Lower lobe of right lung (tissue), 2 donors: Measurements from ENCODE around the gene CA10. TPM values are rescaled to one million over a fixed set of nuclear protein-coding genes. Genes with fewer than 3 reads are reported as not detected.

Source experiments
- ATAC-seq, 2 donors: fragments of 200-7000 bp; cut with Tn5 transposase; one replicate each; pipeline ENCODE4 v1.9.1; 2020 to 2022; ENCODE audit warnings: mild to moderate bottlenecking in 2 of 2, moderate library complexity in 2 of 2
- DNase-seq: peaks from one replicate; pipeline ENCODE4 v3.0.0-alpha.2; 2020
- H3K27ac ChIP-seq: fragments of 200-600 bp; one replicate; pipeline ENCODE4 v1.8.0; 2022
- H3K27me3 ChIP-seq: fragments of 200-600 bp; one replicate; pipeline ENCODE4 v1.8.0; 2022; ENCODE audit warnings: low read depth
- H3K36me3 ChIP-seq: fragments of 200-600 bp; one replicate; pipeline ENCODE4 v1.8.0; 2022; ENCODE audit warnings: mild to moderate bottlenecking
- H3K4me1 ChIP-seq: fragments of 200-600 bp; one replicate; pipeline ENCODE4 v1.8.0; 2022
- H3K4me3 ChIP-seq: fragments of 200-600 bp; one replicate; pipeline ENCODE4 v1.8.0; 2022; ENCODE audit warnings: mild to moderate bottlenecking
- H3K9me3 ChIP-seq: fragments of 200-600 bp; one replicate; pipeline ENCODE4 v1.8.0; 2022
- CTCF ChIP-seq: fragments of 200-600 bp; IDR thresholded peaks from one replicate; pipeline ENCODE4 v1.8.0; 2022; ENCODE audit warnings: antibody characterized with exemption, mild to moderate bottlenecking
- intact Hi-C: fragments of 100-400 bp; cut with DNase I; formaldehyde crosslinking; loops from one replicate; pipeline ENCODE4 v1.11.0; 2022
- total RNA-seq: library from RNA; stranded (reverse); fragmentation: NEBNext Ultra II Directional; extraction: Animal tissue kit (Norgen Biotek cat#: 25700); gene quantifications from one replicate; pipeline ENCODE4 v1.2.1, GENCODE V29; 2021
- donor health status: DM: no; HTN: yes; CAD: no; lungs with severe emphysema.

CA10 gene
- total RNA-seq, 1 donor from 2014 or later = not detected

- intact Hi-C loops = no loop called here
- Histone ChIP-seq H3K27ac (no peak overlapping the region), H3K36me3 (no peaks in the 10 kb centered on the region), H3K27me3 (no peaks in the 10 kb centered on the region), H3K4me3 (no peak overlapping the region), H3K4me1 (no peaks in the 10 kb centered on the region), H3K9me3 (no peaks in the 10 kb centered on the region)
- no peak for DNase-seq
- no peak for TF ChIP-seq CTCF
- no peak for ATAC-seq
These were observed 74.3 kb downstream of the CA10 start for GRCh38 chr17:52084176-52084575.

GRCh38 chr17:52079496-52079895, 79.0 kb downstream of the CA10 start:
- DNase-seq = no peak
- no peak for TF ChIP-seq CTCF
- no peaks in the 10 kb centered on the region for H3K27me3 ChIP-seq
- no peak overlapping the region for H3K27ac ChIP-seq
- H3K4me3 ChIP-seq = no peak overlapping the region
- intact Hi-C loops = no loop called here
- H3K9me3 ChIP-seq = no peaks in the 10 kb centered on the region
- H3K36me3 ChIP-seq = no peaks in the 10 kb centered on the region
- no peak for ATAC-seq
- no peaks in the 10 kb centered on the region for H3K4me1 ChIP-seq

GRCh38 chr17:52071712-52072111, 86.8 kb downstream of the CA10 start:
- Histone ChIP-seq H3K9me3 (no peaks in the 10 kb centered on the region), H3K36me3 (no peaks in the 10 kb centered on the region)

GRCh38 chr17:52064791-52065211, 93.7 kb downstream of the CA10 start:
- no peaks in the 10 kb centered on the region for H3K36me3 ChIP-seq
- H3K27me3 ChIP-seq = no peaks in the 10 kb centered on the region
- H3K4me3 ChIP-seq = no peak overlapping the region
- no peaks in the 10 kb centered on the region for H3K4me1 ChIP-seq
- no peak for TF ChIP-seq CTCF
- H3K27ac ChIP-seq = no peak overlapping the region
- ATAC-seq (no peak), DNase-seq (no peak)
- H3K9me3 ChIP-seq = no peaks in the 10 kb centered on the region
- intact Hi-C loops = no loop called here

More at GRCh38 chr17:52071712-52072111, 86.8 kb downstream of the CA10 start:
- Histone ChIP-seq H3K4me1 (no peaks in the 10 kb centered on the region), H3K27ac (no peak overlapping the region), H3K27me3 (no peaks in the 10 kb centered on the region), H3K4me3 (no peak overlapping the region)
- no peak for TF ChIP-seq CTCF
- DNase-seq (no peak), ATAC-seq (no peak)
- intact Hi-C loops = no loop called here

GRCh38 chr17:52049496-52049895, 109.0 kb downstream of the CA10 start:
- ATAC-seq = no peak
- intact Hi-C loops = no loop called here
- H3K4me3 ChIP-seq = no peak overlapping the region

More at GRCh38 chr17:52049496-52049895, 109.0 kb downstream of the CA10 start:
- Histone ChIP-seq H3K9me3 (no peaks in the 10 kb centered on the region), H3K4me1 (no peaks in the 10 kb centered on the region), H3K27me3 (no peaks in the 10 kb centered on the region), H3K36me3 (no peaks in the 10 kb centered on the region), H3K27ac (no peak overlapping the region)
- TF ChIP-seq CTCF = no peak
- no peak for DNase-seq
